ENCODE data around the gene FAM13B.
"Not testable (repeated sequence)": the region's sequence is repeated elsewhere in the genome, so short reads cannot be mapped to it uniquely, and the experiment has no call there.

The FAM13B gene

GRCh38 chr5:137960819-137961218 is 72.1 kb downstream of the FAM13B start:
- DNase-seq (ENCODE audit: low spot score), result no peak

- no peak for DNase-seq (ENCODE audit: low spot score)
Measured at GRCh38 chr5:137960141-137960540, 72.7 kb downstream of the FAM13B start.

- DNase-seq (ENCODE audit: low spot score), result no peak
Measured at GRCh38 chr5:137959488-137959887, 73.4 kb downstream of the FAM13B start.

- DNase-seq (ENCODE audit: low spot score), result no peak
Measured at GRCh38 chr5:137957948-137958347, 74.9 kb downstream of the FAM13B start.

- peak; percentile 88 for DNase-seq (ENCODE audit: low spot score)
Measured at GRCh38 chr5:137954131-137954879, 78.6 kb downstream of the FAM13B start.

GRCh38 chr5:137945825-137946224 is 87.1 kb downstream of the FAM13B start:
- DNase-seq (ENCODE audit: low spot score), result no peak

- not testable (repeated sequence) for DNase-seq (ENCODE audit: low spot score)
Measured at GRCh38 chr5:137944280-137944679, 88.6 kb downstream of the FAM13B start.

GRCh38 chr5:137939331-137939730 is 93.5 kb downstream of the FAM13B start:
- DNase-seq (ENCODE audit: low spot score), result no peak

GRCh38 chr5:137938751-137939143 is 94.1 kb downstream of the FAM13B start:
- DNase-seq (ENCODE audit: low spot score), result no peak

- DNase-seq (ENCODE audit: low spot score), result no peak
Measured at GRCh38 chr5:137937994-137938750, 94.7 kb downstream of the FAM13B start.

GRCh38 chr5:137935694-137936093 is 97.2 kb downstream of the FAM13B start:
- no peak for DNase-seq (ENCODE audit: low spot score)

GRCh38 chr5:137935190-137935589 is 97.7 kb downstream of the FAM13B start:
- no peak for DNase-seq (ENCODE audit: low spot score)

GRCh38 chr5:137933491-137933911 is 99.4 kb downstream of the FAM13B start:
- DNase-seq (ENCODE audit: low spot score), result no peak

GRCh38 chr5:137932800-137933199 is 100.1 kb downstream of the FAM13B start:
- DNase-seq (ENCODE audit: low spot score), result no peak

- no peak for DNase-seq (ENCODE audit: low spot score)
Measured at GRCh38 chr5:137923856-137924255, 109.0 kb downstream of the FAM13B start.

GRCh38 chr5:137921931-137922330 is 110.9 kb downstream of the FAM13B start:
- DNase-seq (ENCODE audit: low spot score), result peak; percentile 20

- DNase-seq (ENCODE audit: low spot score), result no peak
Measured at GRCh38 chr5:137916923-137917322, 116.0 kb downstream of the FAM13B start.

- no peak for DNase-seq (ENCODE audit: low spot score)
Measured at GRCh38 chr5:137914758-137915157, 118.1 kb downstream of the FAM13B start.

GRCh38 chr5:137902408-137903133 is 130.3 kb downstream of the FAM13B start:
- DNase-seq (ENCODE audit: low spot score), result no peak

- DNase-seq (ENCODE audit: low spot score), result no peak
Measured at GRCh38 chr5:137901011-137901817, 131.7 kb downstream of the FAM13B start.

GRCh38 chr5:137899493-137899892 is 133.4 kb downstream of the FAM13B start:
- no peak for DNase-seq (ENCODE audit: low spot score)

- DNase-seq (ENCODE audit: low spot score), result no peak
Measured at GRCh38 chr5:137896560-137896959, 136.3 kb downstream of the FAM13B start.
